Chondrocyte (in vitro differentiated cells): ENCODE measurements around the gene GAK. TPM values are rescaled to one million over a fixed set of nuclear protein-coding genes. Genes with fewer than 3 reads are reported as not detected.

Source experiments
- DNase-seq: peaks from one replicate; pipeline ENCODE4 v3.0.0; 2021; ENCODE audit warnings: mixed read lengths, low spot score
- H3K27ac Mint-ChIP-seq: one replicate; pipeline ENCODE4 v1.8.0; 2021; ENCODE audit warnings: mild to moderate bottlenecking, moderate library complexity, mixed read lengths; ENCODE audit not compliant: unreplicated experiment
- H3K27me3 Mint-ChIP-seq: 2 replicates; pipeline ENCODE4 v1.8.0; 2021; ENCODE audit warnings: low read depth, mixed read lengths
- H3K36me3 Mint-ChIP-seq: 2 replicates; pipeline ENCODE4 v1.8.0; 2021; ENCODE audit warnings: low read depth, mixed read lengths
- H3K4me1 Mint-ChIP-seq: 2 replicates; pipeline ENCODE4 v1.8.0; 2021; ENCODE audit warnings: low read depth, mild to moderate bottlenecking, mixed read lengths
- H3K4me3 Mint-ChIP-seq: one replicate; pipeline ENCODE4 v1.8.0; 2021; ENCODE audit warnings: mild to moderate bottlenecking, moderate library complexity, mixed read lengths; ENCODE audit not compliant: unreplicated experiment
- H3K9me3 Mint-ChIP-seq: 2 replicates; pipeline ENCODE4 v1.8.0; 2021; ENCODE audit warnings: low read depth, mixed read lengths
- CTCF ChIP-seq: fragments of 200-600 bp; sonication (generic); IDR thresholded peaks from 2 replicates; pipeline ENCODE4 v1.5.0; 2021; ENCODE audit warnings: antibody characterized with exemption, mild to moderate bottlenecking, moderate library complexity
- total RNA-seq: library from RNA; stranded (reverse); gene quantifications from 3 replicates; pipeline ENCODE4 v1.2.1, GENCODE V29; 2021

Gene GAK
- total RNA-seq, 1 donor from 2014 or later = 61.4 TPM

DNA sequence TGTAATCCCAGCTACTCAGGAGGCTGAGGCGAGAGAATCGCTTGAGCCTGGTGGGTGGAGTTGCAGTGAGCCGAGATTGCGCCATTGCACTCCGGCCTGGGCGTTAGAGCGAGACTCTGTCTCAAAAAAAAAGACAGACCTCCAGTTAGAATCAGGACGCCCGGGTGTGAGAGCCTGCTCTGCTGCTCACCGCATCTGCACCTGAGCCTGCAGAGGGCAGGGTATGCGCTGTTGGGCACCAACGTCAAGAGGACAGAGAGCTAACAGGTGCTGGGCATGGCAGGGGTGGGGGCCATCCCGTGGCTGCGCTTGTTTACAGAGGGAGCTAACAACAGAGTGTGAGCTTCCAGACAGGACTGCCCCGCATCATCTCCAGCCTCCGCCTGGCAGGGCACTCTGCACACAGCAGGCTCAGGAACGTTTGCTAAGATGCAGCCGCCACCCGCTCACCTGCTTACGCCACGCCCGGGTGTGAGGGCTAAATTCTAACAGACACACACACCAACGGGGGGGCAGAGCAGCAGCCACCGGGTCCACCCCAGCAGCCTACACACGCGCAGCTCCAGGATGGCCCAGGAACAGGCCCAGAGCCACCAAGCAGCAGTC is 56.2 kb downstream of the GAK start:
- peaks cover 31% of the 10 kb centered on the region for H3K36me3 Mint-ChIP-seq

GRCh38 chr4:874971-875817 is 56.9 kb downstream of the GAK start:
- no peaks in the 10 kb centered on the region for H3K27me3 Mint-ChIP-seq
- H3K27ac Mint-ChIP-seq = no peak overlapping the region
- peaks cover 35% of the 10 kb centered on the region for H3K36me3 Mint-ChIP-seq
- H3K4me1 Mint-ChIP-seq = no peaks in the 10 kb centered on the region
- no peaks in the 10 kb centered on the region for H3K9me3 Mint-ChIP-seq
- TF ChIP-seq CTCF = no peak
- H3K4me3 Mint-ChIP-seq = no peak overlapping the region
- DNase-seq = no peak

More for the DNA sequence above, 56.2 kb downstream of the GAK start:
- Mint-ChIP-seq H3K27ac (no peak overlapping the region), H3K9me3 (no peaks in the 10 kb centered on the region), H3K4me3 (no peak overlapping the region), H3K27me3 (no peaks in the 10 kb centered on the region), H3K4me1 (no peaks in the 10 kb centered on the region)
- no peak for DNase-seq
- no peak for TF ChIP-seq CTCF

GRCh38 chr4:874056-874455 is 58.1 kb downstream of the GAK start:
- H3K9me3 Mint-ChIP-seq = no peaks in the 10 kb centered on the region

GRCh38 chr4:872241-872981 is 59.7 kb downstream of the GAK start:
- H3K27me3 Mint-ChIP-seq = no peaks in the 10 kb centered on the region
- H3K4me3 Mint-ChIP-seq = no peak overlapping the region
- no peak overlapping the region for H3K27ac Mint-ChIP-seq
- no peak for DNase-seq
- no peaks in the 10 kb centered on the region for H3K4me1 Mint-ChIP-seq
- no peak for TF ChIP-seq CTCF
- H3K36me3 Mint-ChIP-seq = peaks cover 35% of the 10 kb centered on the region
- no peaks in the 10 kb centered on the region for H3K9me3 Mint-ChIP-seq

More at GRCh38 chr4:874056-874455, 58.1 kb downstream of the GAK start:
- Mint-ChIP-seq H3K27ac (no peak overlapping the region), H3K27me3 (no peaks in the 10 kb centered on the region), H3K4me3 (no peak overlapping the region), H3K36me3 (peaks cover 32% of the 10 kb centered on the region), H3K4me1 (no peaks in the 10 kb centered on the region)
- DNase-seq = no peak
- TF ChIP-seq CTCF = no peak

DNA sequence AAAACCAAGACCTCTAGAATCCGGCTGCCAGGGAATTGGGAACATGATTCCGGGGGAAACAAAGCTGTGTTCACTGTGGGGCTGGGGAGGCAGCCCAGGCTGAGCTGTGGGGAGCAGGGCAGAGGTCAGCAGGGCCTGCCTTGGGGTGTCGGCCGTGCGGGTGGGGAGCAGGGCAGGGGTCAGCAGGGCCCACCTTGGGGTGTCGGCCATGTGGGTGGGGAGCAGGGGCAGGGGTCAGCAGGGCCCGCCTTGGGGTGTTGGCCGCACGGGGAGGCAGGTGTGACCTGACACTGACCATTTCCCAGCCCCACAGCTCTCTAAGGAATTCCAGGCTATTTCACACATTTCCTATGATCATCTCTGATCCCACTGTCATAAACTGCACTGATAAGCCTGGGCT is 60.6 kb downstream of the GAK start:
- H3K36me3 Mint-ChIP-seq = peaks cover 31% of the 10 kb centered on the region
- H3K27ac Mint-ChIP-seq = no peak overlapping the region
- H3K4me3 Mint-ChIP-seq = no peak overlapping the region
- H3K27me3 Mint-ChIP-seq = no peaks in the 10 kb centered on the region
- H3K9me3 Mint-ChIP-seq = no peaks in the 10 kb centered on the region
- DNase-seq = no peak
- no peak for TF ChIP-seq CTCF
- no peaks in the 10 kb centered on the region for H3K4me1 Mint-ChIP-seq
